Measurements from ENCODE around the gene GATA5. TPM values are rescaled to one million over a fixed set of nuclear protein-coding genes. Genes with fewer than 3 reads are reported as not detected.

Gene GATA5
- total RNA-seq, 1 experiment from 2014 or later: 0.25 TPM

- Histone ChIP-seq H3K4me1 (peaks cover 34% of the 10 kb centered on the region), H3K27me3 (replicated peaks; ENCODE audit: control insufficient read depth, insufficient read depth, low read length) (no peaks in the 10 kb centered on the region), H3K36me3 (ENCODE audit: control insufficient read depth, insufficient read depth, low read length) (no peaks in the 10 kb centered on the region), H3K4me3 (ENCODE audit: low read depth, low read length) (no peak overlapping the region), H3K9me3 (no peaks in the 10 kb centered on the region)
- intact Hi-C loops (cut with micrococcal nuclease; ENCODE audit: unreplicated experiment): no loop called here
- Mint-ChIP-seq H3K4me1 (ENCODE audit: low read depth, unreplicated experiment) (peaks cover 21% of the 10 kb centered on the region), H3K27me3 (ENCODE audit: insufficient read depth, unreplicated experiment) (no peaks in the 10 kb centered on the region), H3K4me3 (ENCODE audit: unreplicated experiment) (no peak overlapping the region), H3K27ac (ENCODE audit: unreplicated experiment) (peak overlapping the region; percentile 51), H3K36me3 (ENCODE audit: insufficient read depth, unreplicated experiment) (no peaks in the 10 kb centered on the region), H3K9me3 (ENCODE audit: unreplicated experiment) (no peaks in the 10 kb centered on the region)
- ChIA-PET POLR2A (no interaction called here), CTCF (interaction anchor here (0.6 to 1.1 kb wide), 3 partner anchors 24 to 169 kb away, joined by 3 read pairs; no protein-coding TSS in a partner anchor)
- BruUV-seq (replicated peaks): no TSS peak
- DNase-seq: no peak
- TF ChIP-seq, protein P1, sequence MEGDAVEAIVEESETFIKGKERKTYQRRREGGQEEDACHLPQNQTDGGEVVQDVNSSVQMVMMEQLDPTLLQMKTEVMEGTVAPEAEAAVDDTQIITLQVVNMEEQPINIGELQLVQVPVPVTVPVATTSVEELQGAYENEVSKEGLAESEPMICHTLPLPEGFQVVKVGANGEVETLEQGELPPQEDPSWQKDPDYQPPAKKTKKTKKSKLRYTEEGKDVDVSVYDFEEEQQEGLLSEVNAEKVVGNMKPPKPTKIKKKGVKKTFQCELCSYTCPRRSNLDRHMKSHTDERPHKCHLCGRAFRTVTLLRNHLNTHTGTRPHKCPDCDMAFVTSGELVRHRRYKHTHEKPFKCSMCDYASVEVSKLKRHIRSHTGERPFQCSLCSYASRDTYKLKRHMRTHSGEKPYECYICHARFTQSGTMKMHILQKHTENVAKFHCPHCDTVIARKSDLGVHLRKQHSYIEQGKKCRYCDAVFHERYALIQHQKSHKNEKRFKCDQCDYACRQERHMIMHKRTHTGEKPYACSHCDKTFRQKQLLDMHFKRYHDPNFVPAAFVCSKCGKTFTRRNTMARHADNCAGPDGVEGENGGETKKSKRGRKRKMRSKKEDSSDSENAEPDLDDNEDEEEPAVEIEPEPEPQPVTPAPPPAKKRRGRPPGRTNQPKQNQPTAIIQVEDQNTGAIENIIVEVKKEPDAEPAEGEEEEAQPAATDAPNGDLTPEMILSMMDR (IDR thresholded peaks at IDR 0.05; ENCODE audit: insufficient read depth in 1 of 2, low read depth in 1 of 2, low read length in 1 of 2, severe bottlenecking in 1 of 2, unreplicated experiment in 1 of 2): no peak
Measured at GRCh38 chr20:62446888-62447869, 28.6 kb downstream of the GATA5 start.

- H3K27ac Mint-ChIP-seq (ENCODE audit: unreplicated experiment): peak overlapping the region; percentile 27
- TF ChIP-seq, protein P1 (IDR thresholded peaks at IDR 0.05; ENCODE audit: insufficient read depth in 1 of 2, low read depth in 1 of 2, low read length in 1 of 2, severe bottlenecking in 1 of 2, unreplicated experiment in 1 of 2): no peak
- no peaks in the 10 kb centered on the region for H3K27me3 Mint-ChIP-seq (ENCODE audit: insufficient read depth, unreplicated experiment)
- ChIA-PET POLR2A (no interaction called here), CTCF (interaction anchor here (0.9 to 1.1 kb wide), 2 partner anchors 32 to 170 kb away, joined by 3 read pairs; no protein-coding TSS in a partner anchor)
- Histone ChIP-seq H3K36me3 (ENCODE audit: control insufficient read depth, insufficient read depth, low read length) (no peaks in the 10 kb centered on the region), H3K4me3 (ENCODE audit: low read depth, low read length) (no peak overlapping the region), H3K9me3 (no peaks in the 10 kb centered on the region), H3K27me3 (replicated peaks; ENCODE audit: control insufficient read depth, insufficient read depth, low read length) (no peaks in the 10 kb centered on the region), H3K4me1 (peaks cover 32% of the 10 kb centered on the region)
- H3K4me1 Mint-ChIP-seq (ENCODE audit: low read depth, unreplicated experiment): peaks cover 21% of the 10 kb centered on the region
- DNase-seq: no peak
- no TSS peak for BruUV-seq (replicated peaks)
- no peaks in the 10 kb centered on the region for H3K9me3 Mint-ChIP-seq (ENCODE audit: unreplicated experiment)
- H3K36me3 Mint-ChIP-seq (ENCODE audit: insufficient read depth, unreplicated experiment): no peaks in the 10 kb centered on the region
- intact Hi-C loops (cut with micrococcal nuclease; ENCODE audit: unreplicated experiment): no loop called here
- H3K4me3 Mint-ChIP-seq (ENCODE audit: unreplicated experiment): no peak overlapping the region
Measured at GRCh38 chr20:62446481-62446880, 29.3 kb downstream of the GATA5 start.

DNA sequence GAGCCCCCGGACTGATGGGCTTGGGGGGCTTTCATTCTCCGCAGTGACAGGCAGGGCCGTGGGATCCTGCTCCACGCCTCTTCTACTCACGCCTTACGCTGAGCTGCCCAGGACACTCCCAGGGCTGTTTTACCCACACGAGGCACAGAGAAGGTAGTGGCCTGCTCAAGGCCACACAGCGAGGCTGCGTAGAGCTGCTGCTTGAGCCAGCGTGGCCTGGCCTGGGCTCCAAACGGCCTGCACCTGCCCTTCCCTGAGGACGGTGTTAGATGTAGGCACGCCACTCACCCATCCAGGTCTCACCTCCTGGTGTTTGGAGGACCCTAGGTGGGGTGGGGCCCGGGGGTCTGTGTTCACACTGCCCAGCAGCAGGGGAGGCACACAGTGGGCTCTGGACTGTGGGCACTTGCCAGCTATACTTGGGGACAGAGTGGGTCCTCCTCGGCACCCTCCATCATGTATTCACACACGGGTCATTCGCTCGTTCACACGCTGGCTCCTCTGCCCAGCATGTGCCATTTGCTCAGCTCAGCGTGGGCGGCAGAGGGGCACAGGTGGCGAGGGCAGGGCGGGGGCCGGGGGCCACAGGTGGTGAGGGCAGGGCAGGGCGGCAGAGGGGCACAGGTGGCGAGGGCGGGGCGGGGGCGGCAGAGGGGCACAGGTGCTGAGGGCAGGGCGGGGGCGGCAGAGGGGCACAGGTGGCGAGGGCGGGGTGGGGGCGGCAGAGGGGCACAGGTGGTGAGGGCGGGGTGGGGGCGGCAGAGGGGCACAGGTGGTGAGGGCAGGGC, 30.0 kb downstream of the GATA5 start:
- BruUV-seq (replicated peaks): no TSS peak
- H3K4me3 Mint-ChIP-seq (ENCODE audit: unreplicated experiment): no peak overlapping the region
- peaks cover 21% of the 10 kb centered on the region for H3K4me1 Mint-ChIP-seq (ENCODE audit: low read depth, unreplicated experiment)
- intact Hi-C loops (cut with micrococcal nuclease; ENCODE audit: unreplicated experiment): no loop called here
- no peak overlapping the region for H3K4me3 ChIP-seq (ENCODE audit: low read depth, low read length)
- DNase-seq: no peak
- ChIA-PET CTCF (interaction anchor here (0.7 kb wide), 1 partner anchor 54 kb away, joined by 4 read pairs; no protein-coding TSS in a partner anchor), POLR2A (interaction anchor here (1.4 kb wide), 1 partner anchor 15 kb away, joined by 4 read pairs; no protein-coding TSS in a partner anchor)
- no peaks in the 10 kb centered on the region for H3K9me3 Mint-ChIP-seq (ENCODE audit: unreplicated experiment)
- H3K27me3 ChIP-seq (replicated peaks; ENCODE audit: control insufficient read depth, insufficient read depth, low read length): no peaks in the 10 kb centered on the region
- no peaks in the 10 kb centered on the region for H3K36me3 ChIP-seq (ENCODE audit: control insufficient read depth, insufficient read depth, low read length)
- peaks cover 32% of the 10 kb centered on the region for H3K4me1 ChIP-seq
- TF ChIP-seq, protein P1 (IDR thresholded peaks at IDR 0.05; ENCODE audit: insufficient read depth in 1 of 2, low read depth in 1 of 2, low read length in 1 of 2, severe bottlenecking in 1 of 2, unreplicated experiment in 1 of 2): no peak
- H3K36me3 Mint-ChIP-seq (ENCODE audit: insufficient read depth, unreplicated experiment): no peaks in the 10 kb centered on the region
- peak overlapping the region; percentile 44 for H3K27ac Mint-ChIP-seq (ENCODE audit: unreplicated experiment)
- H3K9me3 ChIP-seq: no peaks in the 10 kb centered on the region
- H3K27me3 Mint-ChIP-seq (ENCODE audit: insufficient read depth, unreplicated experiment): no peaks in the 10 kb centered on the region

All from Caco-2 (cell line).